HS-5 (cell line): ENCODE data around the gene LRRC4C.

Experiments used
- DNase-seq: peaks from one replicate; pipeline ENCODE4 v3.0.0-alpha.2; 2012; ENCODE audit warnings: low read depth

LRRC4C gene

DNA sequence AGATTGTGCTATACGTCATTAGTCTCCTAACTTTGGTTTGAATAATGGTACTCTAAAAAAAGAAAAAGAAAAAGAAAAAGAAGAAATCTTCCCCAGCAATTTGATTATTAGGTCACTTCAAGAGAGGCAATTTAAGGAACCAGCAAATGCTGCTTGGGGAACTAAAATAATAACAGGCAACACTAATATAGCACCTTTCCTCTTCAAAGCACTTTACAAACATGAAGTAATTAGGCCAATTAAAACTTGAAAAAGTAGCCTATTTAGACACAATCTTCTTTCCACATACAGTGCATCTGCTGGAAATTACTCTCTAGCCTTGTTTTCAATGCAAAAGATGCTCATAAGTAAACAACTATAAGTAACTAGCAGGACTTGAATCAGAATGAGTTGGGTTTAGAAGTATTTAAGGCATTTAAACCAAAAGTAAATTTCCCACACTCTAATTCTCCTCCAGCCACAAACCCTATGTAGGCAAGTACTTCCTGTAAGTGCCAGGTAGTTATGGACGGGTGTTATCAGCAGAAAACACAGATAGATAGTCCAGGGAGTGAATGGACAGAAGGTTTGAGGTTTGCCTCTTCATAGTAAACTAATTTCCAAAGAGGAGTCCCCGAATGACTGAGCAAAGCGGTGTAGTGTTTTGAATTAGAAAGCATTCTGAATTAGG lies 44.5 kb downstream of the LRRC4C start:
- DNase-seq, result no peak

DNA sequence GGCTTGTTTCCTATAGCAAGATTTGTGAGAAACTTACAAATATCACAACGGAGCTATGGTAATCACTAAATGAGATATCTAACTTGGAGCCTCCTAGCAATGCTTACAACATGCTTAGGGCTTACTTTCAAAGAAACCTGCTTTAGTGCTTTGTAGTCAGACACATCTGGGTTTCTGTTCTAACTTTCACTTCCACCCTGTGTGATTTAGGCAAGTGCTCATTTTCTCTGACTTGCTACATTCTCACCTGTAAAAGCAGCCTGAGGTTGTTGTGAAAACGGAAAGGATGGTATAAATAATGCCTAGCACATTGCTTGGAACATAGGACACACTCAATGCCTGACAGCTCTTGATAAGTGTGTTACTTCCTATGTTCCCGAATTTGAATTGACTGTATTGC lies 45.6 kb downstream of the LRRC4C start:
- DNase-seq, result no peak

DNA sequence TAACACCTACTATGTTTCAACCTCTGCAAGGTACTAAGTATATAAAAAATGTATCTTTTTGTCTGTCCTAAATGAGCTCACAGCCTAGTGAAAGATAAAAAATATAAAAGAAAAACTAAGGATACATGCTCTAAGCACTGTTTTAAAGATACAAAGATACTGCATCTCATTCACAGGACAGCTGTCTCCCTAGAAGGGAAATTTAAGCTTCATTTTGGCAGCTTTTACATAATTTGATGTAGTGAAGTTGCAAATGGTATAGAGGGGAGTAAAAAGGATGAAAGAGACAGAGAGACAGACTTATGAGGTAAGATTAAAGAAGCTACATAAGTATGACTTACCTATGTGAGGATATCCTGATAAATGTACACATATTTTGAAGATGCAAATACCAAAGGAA lies 53.6 kb downstream of the LRRC4C start:
- DNase-seq, result no peak

DNA sequence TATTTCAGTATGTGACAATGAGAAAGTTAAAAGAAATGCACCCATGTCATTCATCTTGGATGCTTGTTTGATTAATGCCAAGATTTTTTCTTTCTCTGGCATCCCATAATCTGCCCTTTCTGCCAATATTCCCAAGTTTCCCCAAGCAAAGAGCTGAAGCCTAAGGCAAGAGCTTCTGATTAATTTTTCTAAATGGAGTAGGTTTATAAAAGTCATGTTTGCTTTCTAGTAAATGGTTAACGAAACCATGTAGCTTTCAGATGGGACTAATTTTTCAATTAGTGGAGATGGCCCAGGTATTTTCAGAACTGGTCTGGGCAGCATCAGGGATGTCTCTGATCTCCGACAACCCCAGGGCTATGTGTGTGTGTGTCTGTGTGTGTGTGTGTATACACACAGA lies 55.3 kb downstream of the LRRC4C start:
- DNase-seq, result no peak

DNA sequence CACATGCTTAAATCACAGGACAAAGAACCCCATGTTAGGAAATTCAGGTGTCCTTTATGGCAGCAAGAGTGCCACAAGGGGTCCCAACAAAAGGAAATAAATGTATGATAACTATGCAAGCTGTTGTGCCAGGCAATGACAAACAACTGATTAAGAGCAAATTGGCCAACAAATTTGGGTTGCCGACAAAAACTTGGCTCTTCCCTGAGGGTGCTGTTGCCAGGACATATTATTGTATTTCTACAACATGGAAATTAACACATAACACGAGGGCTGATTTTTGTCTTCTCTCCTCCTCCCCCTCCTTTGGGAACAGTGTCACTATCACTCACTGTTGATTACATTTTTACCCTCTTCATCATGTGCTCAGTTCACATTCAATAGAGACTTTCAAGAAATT lies 56.0 kb downstream of the LRRC4C start:
- no peak for DNase-seq

DNA sequence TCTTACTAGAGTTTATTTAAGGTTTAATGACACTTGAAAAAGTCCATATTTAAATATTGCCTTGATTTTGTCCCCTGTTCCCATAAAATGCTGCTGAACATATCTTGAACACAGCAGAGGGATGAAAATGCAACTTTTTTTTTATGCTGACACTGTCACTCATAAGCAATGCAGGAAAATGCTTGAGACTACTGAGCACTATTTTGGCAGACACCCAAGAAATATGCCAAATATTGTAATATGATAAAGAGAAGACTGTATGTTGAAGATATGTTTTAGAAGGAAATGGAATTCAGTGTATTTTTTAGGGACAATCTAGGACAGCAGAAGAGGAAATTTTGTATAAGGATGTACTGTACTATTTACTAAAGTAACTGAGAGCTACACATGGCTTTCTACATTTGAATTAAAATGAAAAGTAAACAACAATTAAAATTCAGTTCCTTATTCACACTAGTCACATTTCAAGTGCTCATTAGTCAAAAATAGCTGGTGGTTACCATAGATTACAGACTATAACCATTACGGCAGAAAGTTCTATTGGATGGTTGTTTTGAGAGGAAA lies 58.6 kb downstream of the LRRC4C start:
- DNase-seq, result no peak

DNA sequence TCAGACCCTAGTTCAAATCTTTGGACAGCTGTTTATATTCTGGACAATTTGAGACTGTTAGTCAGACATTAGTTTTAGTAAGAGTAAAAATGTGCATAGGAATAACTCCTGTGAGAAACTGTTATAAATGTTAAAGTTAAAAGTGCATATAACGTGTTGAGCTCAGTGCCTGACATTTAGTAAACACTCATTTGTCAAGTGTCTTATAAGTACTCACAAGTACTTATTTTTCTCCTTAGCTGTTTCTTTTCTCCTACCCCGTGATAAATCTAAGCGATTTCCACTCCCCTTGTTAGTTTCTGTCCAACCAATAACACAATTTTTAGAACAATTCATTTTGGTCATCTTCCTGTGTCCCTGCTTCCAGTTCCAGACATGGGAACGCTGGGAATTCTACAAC lies 59.3 kb downstream of the LRRC4C start:
- no peak for DNase-seq

DNA sequence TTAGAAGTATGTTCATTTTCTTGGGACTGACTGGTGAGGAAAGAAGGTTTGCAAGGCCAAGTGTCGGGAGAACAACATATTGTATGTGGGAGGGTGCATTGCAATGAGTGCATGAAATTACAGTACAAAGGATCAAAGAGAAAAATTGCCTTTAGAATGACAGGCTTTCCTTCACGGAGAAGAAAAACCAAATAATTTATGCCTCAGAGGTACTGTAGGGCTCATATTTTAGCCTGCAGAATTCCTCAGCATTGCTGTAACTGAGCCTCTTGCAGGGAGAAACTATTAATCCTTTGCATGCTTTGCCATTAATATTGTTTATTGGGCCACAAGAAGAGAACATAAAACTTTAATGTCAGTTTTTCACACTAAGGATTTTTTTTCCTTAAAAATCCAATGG lies 60.1 kb downstream of the LRRC4C start:
- no peak for DNase-seq

DNA sequence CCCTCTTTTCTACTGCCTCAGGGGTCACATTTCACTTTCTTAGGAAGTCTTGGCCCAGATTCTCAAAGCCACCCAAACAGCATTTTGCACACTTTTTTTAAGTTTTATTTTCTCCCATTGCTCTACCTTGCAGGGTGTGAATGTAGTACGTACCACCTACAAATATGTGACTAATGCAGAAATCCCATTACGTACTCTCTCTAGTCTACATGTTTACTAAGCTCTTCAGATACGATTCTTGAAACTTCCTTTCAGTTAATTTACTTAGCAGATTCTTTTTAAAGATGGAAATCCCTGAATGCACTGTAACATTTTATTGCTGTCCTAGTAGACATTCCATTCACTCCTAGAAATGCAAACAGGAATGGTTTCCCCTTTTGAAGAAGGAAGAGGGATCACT lies 61.3 kb downstream of the LRRC4C start:
- no peak for DNase-seq

DNA sequence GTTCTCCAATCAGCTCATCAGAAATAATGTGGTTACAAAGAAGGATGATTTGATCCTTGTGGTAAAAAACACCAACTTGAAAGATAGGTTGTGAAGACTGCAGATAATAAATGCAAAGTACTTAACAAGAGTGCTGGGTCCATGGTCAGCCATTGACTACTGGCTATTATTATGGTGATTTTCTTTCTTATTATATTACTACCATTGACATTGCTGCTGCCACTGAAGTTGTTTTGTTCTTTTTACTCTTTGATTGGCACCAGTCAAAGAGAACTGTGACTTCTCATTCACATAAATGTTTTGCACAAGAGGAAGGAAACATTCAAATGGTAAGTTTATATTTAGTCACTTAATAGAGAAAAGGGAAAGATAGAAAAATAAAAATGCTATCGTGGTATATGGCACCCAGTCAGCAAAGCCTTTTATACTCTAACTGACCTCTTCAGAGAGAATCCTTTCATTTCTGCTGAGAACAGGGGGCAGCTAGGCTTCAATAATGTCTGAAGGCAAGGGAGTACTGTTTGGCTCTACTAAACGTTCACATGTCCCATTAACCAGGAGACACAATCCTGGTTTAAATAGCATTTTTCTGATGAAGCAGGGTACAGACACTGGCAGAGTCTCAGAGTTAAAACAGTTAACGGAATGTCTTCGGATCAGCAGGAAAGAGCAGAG lies 64.8 kb downstream of the LRRC4C start:
- DNase-seq, result no peak

DNA sequence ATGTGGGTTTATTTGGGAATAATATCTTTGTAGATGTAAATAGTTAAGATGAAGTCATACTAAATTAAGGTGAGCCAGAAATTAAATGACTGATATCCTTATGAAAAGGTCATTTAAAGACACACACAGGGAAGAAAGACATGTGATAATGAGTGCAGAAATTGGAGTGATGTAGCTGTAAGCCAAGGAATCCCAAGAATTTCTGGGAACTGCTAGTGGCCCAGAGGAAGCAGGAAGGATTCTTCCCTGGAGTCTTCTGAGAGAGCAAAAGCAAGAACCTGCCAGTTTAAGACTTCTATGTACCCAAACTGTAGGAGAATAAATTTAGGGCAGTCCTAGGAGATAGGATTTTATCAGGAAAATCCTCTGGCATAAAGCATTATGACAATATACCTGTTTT lies 66.9 kb downstream of the LRRC4C start:
- DNase-seq, result no peak

DNA sequence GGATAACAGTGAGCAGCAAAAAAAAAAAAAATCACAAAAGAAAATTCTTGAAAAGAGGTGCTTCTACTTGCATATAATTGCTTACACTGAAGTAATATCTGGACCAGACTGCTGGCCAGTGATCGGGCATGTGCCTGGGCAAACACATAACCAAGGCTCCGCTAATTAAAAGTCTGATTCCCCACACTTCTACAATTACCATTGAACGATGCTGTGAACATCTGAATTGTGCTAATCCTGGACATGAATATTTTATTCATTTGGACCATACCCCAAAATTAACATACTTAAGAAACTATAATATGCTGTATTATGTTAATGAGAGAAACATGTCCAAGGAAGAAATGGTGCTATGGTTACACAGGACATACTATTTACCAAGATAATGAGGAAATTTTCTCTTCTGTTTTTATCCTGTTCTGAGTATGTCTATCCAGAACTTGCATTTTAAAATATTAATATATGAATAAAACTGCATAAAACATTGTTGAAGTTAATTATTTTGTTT lies 69.8 kb downstream of the LRRC4C start:
- no peak for DNase-seq

DNA sequence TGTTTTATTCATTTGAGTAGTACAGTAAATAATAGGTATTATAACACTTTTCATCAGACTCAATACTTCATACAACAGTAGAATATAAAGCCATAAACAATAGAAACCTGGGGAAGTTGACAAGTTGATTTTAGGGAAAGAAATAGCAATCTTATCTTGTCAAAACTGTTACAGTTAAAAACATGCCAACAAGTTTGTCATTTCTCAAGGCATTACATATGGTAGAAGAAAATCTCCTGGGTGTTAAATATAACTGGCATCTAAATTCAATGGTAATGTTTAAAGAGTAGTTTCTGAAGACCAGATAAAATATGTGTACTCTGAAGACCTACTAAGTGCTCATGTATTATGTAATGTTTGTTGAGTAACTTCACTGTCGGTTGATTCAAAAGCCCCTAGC lies 75.1 kb downstream of the LRRC4C start:
- no peak for DNase-seq

DNA sequence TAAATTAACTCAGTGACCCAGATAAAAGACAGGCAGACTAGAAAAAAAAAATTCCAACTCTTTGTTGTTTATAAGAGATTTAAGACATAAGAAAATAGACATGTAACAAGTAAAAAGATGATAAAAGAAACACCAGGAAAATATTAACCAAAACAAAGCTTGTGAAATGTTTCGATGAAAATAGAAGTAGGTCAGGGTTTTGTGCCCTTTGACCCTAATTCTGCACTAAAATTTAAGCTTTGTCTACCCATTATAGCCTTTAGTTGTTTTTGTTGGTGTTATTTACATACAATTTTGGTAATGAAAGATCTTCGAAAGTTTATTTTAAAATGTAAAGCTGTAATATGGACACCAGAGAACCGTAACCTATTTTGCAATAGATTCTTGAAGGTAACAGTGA lies 75.7 kb downstream of the LRRC4C start:
- no peak for DNase-seq

DNA sequence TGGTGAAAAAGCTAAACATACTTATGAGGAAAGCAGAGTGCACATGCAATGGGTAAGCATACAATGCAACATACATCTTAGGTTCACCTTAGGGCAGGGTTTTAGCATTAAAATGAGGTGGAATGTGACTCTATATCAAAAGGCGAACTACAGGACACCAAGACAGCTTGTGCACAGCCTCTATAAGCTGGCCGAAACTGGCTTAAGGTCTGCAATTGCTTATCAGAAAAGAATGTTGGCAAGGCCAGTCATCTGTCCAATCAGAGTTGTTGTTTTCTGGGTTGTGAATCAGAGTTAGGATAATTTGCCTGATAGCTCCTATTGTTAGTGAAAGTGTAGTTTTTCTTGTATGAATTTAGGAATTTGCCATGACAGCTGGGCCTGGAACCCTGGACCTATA lies 76.5 kb downstream of the LRRC4C start:
- no peak for DNase-seq

DNA sequence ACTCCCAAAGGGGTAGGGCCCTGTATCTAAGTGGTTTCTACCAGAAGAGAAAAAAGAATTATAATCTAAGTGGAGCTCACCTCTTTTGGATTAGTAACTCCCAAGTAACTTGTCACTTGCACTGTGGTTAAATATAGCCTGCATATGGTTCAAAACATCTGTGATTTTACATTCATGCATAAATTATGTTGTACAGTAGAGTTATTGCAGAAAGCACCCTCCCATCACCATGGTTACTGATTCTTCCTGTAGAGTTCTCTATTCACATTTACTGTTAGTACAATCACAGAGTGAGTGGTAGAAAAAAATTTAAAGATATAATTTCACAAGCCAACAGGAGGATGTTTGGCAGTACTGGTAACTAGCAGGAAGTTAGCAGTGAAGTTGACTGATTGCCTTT lies 80.4 kb downstream of the LRRC4C start:
- DNase-seq, result no peak

DNA sequence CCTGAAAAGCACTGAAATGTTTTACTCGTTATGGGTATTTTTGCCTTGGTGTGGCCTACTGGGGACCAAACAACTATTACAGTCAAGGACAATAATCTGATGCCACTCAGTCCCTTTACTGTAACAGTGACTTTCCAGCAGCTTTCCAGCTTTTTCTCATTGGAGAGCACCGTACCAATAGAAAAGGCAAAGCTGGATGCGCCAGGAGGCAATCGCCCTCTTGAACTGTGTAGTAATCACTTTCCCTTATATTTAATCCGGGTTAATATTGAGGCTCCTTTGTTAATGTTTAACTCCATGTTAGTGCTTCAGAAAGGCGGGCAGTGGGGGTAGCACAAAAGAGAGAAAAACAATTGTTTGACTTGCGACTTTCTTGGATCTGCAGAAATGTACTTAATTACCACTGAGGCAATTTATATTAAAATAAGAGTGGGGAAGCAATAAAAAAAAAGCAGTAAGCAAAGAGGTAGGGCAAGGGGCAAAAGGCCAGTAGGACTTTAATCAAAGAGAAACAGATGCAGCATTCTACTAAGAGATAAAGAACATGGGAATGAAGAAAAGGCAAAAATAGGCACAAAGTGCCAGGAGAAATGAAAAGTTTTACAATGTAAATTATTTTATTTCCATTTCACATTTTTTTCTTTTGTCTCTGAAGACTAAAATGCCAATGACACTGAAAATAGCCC lies 81.6 kb downstream of the LRRC4C start:
- no peak for DNase-seq

DNA sequence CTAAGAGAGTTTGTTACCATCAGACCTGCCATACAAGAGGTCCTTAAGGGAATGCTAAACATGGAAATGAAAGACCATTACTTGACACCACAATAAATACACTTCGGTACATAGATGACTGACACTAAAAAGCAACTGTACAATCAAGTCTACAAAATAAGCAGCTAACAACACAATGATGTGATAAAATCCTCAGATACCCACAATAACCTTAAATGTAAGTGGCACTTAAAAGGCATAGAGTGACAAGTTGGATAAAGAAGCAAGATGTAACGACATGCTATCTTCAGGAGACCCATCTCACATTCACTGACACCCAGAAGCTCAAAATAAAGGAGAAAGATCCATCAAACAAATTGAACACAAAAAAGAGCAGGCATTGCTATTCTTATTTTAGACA lies 107.6 kb downstream of the LRRC4C start:
- no peak for DNase-seq

DNA sequence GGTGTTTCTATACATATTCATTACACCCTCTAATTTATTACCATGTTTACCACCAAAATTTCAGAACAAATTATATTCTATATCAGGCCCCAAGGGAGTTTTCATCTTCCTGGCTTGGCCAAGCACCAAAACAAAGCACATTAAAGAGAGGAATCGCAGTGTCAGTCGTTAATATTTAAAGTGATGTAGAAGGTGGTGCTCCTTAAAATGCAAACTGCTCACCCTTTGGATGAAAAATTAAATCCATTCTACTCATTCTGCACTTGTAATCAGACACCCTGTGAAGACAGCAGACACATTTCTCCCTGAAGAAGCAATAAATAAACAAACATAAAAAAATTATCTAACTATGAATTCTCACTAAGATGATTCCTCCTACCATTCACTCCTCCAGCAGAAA lies 113.4 kb downstream of the LRRC4C start:
- no peak for DNase-seq

DNA sequence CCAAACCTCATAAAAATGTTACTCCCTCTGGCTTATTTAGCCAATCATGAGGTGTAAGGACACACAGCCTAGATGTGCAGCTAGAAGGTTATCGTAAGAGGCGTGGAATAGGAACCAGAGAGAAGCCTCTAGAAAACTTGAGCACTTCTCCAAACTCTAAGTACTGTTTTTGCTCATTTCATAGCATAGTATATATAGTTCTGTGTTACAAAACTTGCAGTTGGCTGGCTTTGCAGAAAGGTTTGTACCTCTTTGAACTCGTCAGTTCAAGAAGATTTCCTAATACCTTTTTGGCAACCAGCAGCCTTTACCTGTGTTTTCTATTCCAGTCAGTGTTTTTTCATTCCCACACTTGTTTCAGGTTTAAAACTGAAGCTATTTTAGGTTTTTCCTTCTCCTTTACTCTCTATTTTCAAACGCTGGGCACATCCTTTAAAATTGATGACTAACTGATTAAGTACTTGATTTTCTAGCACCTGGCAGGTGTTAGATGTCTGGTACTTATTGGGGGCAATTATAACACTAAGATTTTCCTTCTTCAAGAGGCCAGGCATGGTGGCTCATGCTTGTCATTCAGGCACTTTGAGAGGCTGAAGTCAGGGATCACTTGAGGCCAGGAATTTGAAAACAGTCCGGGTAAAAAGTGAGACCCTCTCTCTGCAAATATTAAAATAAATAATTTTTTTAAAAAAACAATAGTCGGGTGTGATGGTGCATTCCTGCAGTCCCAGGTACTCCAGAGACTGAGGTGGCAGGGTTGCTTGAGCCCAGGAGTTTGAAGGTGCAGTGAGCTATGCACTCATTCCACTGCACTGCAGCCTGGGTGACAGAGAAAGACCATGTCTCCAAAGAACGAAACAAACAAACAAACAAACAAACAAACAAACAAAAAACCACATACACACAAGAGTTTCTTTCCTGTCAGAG lies 125.2 kb downstream of the LRRC4C start:
- no peak for DNase-seq

DNA sequence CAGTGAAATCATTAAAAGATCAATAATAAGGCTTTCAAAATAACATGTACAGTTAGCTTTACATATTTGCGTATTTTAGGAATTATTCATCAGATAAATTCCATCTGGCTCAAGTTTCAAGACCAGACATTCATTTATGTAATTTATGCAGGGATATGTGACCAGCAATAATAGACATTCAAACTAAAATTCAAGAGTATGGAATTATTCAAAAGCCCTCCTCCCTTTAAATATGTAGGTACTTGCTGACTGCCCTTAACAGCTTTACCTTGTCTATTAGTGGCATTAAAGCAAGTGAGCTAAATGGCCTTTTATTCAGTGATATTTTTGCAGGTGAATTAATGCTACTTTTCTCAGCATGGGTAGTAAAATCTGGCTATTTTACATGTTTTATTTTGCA lies 126.1 kb downstream of the LRRC4C start:
- DNase-seq, result no peak

DNA sequence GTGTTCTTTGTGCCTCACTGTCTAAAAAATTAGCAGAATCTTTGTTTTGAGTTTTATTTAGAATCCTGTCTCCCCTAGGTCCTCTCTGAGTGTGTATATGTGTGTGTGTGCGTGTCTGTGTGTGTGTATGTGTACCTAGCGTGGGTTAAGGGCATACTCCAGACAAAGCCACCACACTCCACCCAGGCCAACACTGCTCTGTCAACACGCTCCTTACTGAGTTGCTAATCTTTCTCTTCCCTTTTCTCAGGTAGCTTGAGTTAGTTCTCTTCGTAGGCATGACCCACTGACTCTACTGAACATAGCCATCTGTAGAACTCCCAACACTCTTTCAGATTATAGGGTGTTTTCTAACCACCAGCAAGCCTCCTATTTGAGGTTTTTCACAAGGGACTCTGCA lies 131.1 kb downstream of the LRRC4C start:
- DNase-seq, result no peak
